CD4-positive, alpha-beta T cell treated with Interleukin-15 for 4 hours (primary cell): ENCODE measurements around the gene S100A4.
A peak's percentile ranks its signal among the peaks of the same experiment; 100 is the strongest.
"Not testable (repeated sequence)": the region's sequence is repeated elsewhere in the genome, so short reads cannot be mapped to it uniquely, and the experiment has no call there.

Experiments
- DNase-seq: peaks from one replicate; pipeline ENCODE4 v3.0.0-alpha.2; 2020; ENCODE audit warnings: low spot score

S100A4 gene

DNA sequence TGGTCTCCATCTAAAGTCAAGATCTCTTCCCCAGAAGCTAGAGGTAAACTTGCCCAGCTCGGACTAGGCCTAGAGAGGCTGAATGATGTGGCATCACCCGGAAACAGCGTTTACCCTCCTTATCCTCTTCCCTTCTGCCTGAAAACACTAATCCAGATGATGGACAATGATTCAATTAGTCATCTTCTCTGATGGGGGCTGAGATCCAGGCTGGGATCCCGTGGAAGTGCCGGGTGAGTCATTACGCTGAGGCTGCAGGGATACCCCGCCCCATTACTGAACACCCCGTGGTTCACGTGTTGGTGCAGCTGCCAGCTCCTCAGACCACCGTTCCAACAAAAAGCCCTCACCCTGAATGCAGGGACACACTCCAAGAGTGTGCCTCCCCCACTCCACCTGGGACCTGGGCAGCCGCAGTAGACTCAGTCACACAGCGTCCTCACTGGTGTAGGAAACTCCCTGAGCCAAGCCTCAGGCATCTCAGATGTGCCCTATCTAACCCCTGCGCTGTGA is 11.9 kb downstream of the S100A4 start:
- DNase-seq: no peak

DNA sequence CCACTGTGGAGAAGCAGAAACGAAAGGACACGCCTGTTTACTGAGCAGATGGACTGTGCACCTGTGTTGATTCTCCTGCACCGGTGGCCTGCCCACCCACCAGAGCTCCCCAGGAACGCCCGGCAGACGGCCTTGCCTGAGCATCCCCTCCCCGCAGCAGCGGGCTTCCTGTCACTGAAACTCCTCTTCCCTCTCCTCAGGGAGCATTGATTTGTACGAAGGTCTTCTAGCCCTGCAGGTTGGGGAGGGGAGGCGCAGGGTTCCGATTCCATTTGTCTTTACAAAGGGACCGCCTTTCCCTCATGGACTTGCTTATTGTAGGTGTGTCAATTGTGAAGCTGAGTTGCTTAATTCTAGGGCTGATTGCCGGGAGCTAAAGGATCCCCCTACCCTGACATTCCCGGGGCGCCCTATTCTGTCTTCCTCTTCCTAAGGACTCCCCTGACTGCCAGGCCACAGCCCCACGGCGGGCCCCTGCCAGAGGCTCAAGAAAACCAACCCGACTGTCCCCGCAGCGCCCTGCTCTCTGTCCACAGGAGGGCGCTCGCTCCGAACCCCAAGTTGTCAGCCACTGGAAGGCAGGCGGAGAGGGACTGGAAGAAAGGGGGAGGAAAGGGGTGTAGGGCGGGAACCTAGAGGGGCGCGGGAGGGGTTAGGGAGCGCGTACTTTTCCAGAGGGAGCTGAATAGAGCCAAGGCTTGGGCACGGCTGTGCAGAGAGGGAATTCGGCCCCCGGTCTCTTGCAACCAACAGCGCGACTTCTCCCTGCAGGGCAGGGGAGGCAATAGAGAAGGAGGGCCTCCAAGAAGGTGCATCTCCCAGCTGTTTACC is 12.6 kb downstream of the S100A4 start:
- peak; percentile 81 for DNase-seq

DNA sequence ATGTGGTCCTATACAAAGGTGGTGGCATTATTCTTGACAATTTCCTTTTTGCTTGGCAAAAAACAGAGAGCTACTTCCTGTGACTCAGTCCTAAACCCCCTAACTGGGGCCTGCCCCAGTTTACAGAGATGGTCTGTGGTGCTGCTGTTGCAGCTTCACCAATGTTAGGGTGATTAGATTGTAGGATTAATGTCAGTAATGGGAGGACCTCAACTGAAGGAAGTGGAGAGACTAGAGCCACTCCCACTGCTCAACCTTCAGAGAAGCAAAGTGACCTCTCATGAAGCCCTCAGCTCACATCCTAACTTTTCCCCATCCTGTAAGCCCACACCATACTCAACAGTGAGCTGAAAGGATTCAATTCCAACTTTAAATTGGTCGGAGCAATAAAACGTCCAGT is 13.4 kb downstream of the S100A4 start:
- peak; percentile 78 for DNase-seq

DNA sequence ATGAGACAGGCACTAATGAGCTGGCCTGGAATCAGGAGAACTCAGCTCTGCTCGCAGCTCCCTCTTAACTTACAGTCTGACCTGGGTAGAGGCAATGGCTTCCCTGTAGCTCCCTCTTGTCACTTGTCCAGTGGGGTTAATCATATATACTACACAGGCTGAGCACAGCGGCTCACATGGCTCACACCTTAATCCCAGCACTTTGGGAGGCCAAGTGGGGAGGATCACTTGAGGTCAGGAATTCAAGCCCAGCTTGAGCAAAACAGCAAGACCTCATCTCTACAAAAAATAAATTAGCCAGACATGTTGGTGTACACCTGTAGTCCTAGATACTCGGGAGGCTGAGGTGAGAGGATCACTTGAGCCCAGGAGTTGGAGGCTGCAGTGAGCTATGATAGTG is 14.0 kb downstream of the S100A4 start:
- no peak for DNase-seq

DNA sequence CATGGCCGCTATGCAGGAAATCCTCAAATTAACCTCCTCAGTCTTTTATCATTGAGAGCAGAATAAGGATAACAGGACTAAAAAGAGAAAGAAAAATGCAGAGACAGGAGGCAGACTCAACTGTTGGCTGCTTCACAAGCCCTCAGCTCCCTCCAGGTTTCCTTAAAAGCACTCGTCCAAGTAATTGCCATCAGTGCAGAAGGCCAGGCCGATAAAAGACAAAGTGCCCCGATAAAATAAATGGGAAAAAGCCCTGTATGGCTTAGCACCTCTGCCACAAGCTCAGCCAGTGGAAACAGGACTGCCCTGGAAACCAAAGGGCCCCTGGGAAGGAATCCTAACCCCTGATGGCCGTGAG is 17.9 kb downstream of the S100A4 start:
- no peak for DNase-seq

DNA sequence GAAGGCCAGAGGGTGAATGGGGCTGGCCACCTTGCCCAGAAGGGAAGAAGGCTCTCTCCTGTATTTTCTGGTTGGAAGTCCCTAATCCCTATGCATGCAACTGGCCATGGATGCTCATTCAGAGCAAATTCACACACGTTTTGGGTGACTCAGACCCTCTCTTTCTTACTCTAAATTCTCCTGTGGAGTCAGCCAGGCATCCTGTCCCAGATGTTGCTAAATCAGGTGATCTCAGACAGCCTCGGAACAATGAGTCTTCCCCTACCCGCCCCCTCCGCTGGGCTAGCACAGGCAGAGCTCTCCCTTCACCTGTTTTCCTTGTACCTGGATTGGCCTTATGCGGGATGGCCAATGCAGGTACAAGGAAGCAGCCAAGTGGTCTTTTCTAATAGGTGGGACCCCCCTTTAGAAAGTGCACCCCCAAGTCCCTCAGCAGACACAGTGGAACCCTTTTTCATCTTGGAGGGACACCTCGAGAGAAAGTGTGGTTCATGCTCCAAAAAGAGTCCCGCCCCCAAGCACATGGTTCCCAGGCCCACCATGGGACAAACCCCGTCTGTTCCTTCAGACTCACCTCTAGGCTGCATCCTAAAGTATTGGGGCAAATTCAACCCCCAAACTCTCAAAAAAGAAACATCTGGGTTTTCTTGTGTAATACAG is 18.5 kb downstream of the S100A4 start:
- DNase-seq: no peak

DNA sequence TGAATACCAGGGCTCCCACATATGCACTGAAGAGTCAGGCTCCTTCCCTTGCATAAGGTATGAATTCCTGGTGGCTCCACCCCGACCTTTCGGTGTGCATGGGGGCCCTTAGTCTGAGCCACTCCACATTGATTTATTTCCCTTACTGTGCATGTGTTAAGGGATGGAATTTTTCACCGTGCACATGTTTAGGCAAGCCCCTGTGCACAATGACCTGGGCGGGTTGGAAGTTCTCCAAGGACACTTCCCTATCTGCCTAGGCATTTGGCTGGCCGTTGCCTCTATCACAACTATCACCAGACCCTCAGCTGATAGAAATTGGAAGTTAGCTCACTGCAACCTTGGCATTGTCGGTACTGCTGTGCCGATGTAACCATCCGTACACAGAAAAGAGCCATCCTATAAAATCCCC is 19.5 kb downstream of the S100A4 start:
- DNase-seq: no peak

DNA sequence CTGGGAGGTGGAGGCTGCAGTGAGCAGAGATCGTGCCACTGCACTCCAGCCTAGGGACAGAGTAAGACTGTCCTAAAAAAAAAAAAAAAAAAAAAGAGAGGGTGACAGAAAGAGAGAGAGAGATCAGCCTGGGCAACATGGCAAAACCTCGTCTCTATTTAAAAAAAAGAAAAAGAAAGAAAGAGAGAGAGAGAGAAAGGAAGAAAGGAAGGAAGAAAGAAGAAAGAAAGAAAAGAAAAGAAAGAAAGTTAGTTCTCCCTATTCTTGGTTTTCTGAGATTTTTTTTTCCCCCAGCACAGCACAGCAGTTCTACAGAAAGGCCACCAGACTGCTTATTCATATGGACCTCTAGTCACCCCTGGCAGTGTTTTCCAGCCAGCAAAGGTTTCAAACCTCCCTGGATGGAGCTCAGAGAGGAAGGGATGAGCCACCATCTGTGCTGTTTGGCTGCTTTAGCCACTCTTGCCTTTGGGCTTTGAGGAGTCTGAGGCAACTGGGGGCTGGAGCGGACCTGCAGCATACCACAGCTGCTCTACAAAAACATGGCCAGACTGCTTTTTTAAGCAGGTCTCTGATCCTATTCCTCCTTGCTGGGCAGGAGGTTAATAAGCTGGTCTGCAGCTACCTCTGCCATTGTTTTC is 20.4 kb downstream of the S100A4 start:
- DNase-seq: no peak

DNA sequence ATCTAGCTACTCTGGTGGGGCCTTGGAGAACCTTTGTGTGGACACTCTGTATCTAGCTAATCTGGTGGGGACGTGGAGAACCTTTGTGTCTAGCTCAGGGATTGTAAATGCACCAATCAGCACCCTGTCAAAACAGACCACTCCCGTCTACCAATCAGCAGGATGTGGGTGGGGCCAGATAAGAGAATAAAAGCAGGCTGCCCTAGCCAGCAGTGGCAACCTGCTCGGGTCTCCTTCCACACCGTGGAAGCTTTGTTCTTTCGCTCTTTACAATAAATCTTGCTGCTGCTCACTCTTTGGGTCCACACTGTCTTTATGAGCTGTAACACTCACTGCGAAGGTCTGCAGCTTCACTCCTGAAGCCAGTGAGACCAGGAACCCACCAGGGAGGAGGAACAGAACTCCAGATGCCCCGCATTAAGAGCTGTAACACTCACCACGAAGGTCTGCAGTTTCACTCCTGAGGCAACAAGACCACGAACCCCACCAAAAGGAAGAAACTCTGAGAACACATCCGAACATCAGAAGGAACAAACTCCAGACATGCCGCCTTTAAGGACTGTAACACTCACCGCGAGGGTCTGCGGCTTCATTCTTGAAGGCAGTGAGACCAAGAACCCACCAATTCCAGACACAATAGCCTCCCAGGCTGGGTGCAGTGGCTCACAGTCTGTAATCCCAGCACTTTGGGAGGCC is 23.1 kb downstream of the S100A4 start:
- DNase-seq: not testable (repeated sequence)

DNA sequence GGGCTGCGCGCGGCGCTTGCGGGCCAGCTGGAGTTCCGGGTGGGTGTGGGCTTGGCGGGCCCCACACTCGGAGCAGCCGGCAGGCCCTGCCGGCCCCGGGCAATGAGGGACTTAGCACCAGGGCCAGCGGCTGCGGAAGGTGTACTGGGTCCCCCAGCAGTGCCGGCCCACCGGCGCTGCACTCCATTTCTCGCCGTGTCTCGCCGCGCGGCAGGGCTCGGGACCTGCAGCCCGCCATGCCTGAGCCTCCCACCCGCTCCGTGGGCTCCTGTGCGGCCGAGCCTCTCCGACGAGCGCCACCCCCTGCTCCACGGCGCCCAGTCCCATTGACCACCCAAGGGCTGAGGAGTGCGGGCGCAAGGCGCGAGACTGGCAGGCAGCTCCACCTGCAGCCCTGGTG is 23.8 kb downstream of the S100A4 start:
- not testable (repeated sequence) for DNase-seq

DNA sequence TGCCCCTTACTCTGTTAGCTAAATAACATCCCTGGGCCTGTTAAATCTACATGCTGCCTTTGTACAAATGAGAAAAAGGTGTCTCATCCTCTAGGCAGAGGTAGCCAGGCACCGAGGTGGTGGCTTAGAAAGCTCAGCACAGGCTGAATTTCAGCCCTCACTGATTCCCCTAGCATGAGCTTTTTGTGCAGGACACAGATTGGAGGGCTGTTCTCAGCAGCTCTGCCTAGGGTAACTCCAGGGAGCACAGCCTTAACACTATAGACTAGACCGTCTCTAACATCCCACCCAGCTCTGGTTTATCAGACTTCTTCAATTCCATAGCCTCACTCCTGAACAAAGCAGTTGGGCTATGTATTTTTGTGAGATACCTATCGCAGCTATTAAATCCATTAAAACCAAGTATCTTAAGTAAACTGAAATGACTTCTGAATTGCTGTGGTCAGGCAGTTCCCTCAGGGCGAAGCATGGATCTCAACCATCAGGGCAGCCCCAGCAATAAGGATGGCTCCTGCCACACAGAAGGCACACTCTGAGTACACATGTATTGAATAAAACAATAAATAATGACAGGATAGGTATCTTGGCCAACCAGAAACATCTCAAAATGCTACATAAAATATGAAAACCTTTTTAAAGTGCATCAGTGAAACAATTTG is 24.7 kb downstream of the S100A4 start:
- DNase-seq: no peak

DNA sequence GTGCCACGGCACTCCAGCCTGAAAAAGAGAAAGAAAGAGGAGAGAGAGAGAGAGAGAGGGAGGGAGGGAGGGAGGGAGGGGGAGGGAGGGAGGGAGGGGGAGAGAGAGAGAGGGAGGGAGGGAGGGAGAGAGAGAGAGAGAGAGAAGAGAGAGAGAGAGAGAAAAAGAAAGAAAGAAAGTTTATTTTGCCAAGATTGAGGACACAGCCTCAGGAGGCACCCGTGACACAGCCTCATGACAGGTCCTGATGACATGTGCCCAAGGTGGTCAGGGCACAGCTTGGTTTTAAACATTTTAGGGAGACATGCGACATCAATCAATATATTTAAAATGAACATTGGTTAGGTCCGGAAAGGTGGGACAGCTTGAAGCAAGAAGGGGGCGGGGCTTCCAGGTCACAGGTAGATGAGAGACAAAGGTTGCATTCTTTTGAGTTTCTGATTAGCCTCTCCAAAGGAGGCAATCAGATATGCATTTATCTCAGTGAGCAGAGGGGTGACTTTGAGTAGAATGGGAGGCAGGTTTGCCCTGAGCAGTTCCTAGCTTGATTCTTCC is 25.4 kb downstream of the S100A4 start:
- DNase-seq: not testable (repeated sequence)

DNA sequence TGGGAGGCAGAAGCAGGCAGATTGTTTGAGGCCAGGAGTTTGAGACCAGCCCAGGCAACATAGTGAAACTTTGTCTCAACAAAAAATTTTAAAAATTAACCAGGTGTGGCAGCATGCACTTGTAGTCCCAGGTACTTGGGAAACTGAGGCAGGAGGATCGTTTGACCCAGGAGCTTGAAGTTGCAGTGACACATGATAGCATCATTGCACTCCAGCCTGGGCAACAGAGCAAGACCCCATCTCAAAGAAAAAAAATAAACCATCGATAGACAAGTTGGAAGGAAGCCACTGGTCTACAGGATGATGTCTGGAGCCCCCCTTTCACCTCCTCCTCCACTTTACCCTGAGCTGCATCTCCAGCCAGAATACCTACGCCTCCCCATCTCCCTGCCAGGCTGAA is 26.4 kb downstream of the S100A4 start:
- no peak for DNase-seq

DNA sequence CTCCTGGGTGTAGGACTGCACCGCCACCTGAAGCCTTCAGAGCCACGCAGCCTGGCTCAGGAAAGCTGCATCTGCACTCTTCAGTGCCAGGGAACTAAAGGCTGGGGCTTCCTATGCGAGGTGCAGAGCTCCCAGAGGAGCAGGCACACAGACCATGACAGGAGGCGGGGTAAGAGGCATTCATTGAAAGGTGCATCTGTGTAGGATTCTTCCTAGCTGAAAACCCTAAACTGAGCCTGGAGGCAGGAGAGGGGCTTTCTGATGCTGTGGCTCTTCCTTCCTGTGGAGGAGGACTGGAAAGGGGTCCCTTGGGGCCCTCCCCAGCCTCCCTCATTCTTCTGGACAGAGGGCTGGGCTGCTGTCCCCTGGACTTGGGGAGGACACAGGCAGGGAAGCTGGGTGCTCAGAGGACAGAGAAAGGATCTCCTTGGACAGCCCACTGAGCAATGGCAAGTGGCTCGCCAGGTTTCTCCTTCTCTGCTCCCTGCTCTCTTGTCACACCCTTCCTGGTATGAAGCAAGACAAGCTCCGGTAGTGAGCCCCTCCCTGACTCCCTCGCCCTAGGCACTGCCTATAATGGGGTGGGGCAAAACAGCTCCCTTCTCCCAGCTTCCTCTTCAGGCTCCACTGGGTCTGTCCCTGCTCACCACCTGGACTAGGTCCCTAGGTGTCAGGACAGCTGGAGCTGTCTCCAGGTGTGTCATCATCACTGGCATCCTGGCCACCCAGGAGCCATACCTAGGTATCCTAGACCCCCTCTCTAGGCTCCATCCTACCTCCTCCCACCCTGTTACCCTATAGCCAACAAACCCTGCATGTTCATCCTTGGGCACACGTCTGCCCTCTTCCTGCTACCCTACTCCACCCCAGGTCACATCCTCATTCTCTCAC is 29.9 kb downstream of the S100A4 start:
- DNase-seq: no peak

DNA sequence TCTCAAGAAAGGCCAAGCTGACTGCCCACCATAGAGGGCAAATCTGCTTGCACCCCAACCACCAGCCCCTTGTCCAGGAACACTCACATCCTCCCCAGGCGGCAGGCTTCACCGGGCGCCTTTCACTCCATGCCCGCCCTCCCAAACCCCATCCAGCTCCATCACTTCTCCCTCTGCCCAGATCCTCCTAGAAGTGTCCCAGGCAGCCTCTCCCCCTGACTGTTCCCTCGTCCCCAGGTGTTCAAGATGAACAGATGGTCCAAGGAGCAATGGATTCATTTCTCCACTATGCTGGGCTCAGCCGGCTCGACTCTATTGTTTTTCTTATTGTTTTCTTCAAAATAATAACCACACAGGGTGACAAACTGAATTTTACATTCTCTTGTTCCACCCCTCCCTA is 31.9 kb downstream of the S100A4 start:
- no peak for DNase-seq

DNA sequence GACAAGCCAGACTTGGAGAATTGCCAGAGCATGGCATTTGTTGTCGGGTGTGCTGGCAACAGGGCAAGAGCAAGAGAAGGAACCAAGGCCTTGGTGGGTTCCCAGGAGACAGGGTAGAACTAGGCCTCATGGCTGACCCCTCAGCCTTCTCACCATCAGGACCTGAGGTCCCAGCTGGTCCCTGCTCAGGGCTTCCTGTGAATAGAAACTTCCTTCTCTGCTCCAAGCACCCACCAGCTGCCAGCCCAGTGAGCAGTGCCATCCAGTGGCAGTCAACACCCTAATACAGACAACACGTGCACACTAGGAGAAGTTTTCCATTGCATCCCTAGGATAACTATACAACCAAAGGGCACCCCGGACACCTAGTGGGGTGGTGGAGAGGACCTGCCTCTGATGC is 32.6 kb downstream of the S100A4 start:
- DNase-seq: no peak

DNA sequence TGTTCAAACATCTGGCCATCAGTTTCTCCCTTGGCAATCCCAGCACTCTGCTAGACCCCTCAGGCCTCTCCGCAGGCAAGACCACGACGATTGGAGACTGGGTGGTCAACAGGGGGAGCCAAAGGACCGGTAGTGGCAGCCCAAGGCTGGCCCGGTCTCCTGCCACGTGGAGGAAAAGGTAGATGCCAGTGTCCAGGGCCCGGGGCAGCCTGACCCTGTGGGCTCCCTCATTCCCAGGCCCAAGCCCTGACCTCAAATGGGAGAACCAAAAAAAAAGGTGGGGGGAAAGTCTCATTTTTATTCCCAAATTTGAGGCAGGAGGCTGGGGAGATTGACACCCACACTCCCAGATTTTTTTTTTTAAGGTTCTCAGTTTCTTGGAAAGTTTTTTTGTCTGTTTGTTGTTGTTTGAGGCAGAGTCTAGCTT is 34.6 kb downstream of the S100A4 start:
- DNase-seq: peak; percentile 79

DNA sequence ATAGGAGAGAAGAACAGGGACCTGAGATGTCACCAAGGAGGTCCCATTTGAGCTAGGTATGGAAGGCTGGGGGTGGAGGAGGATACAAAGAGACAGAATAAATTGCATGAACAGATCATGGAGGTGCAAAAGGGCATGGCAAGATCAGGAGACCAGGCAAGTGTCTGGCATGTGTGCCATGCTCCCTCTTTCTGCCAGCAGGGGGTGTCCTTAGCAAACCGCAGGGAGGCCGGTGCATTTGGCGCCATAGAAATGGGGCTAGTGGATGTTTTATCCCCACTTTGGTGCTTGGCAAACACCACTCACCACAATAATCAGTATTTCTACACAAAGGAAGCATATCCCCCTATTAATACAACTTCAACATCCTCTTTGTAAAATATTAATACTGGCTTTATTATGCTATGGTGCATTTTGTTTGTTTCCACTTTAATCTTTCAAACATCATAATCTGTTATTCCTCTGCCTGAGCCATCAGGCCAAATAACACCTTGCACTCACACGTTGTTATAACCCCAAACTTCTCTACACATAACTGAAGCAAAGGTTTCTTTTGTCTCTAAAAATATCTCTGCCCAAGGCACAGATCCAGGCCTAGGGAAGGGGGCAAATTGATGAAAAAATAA is 35.8 kb downstream of the S100A4 start:
- peak; percentile 71 for DNase-seq

DNA sequence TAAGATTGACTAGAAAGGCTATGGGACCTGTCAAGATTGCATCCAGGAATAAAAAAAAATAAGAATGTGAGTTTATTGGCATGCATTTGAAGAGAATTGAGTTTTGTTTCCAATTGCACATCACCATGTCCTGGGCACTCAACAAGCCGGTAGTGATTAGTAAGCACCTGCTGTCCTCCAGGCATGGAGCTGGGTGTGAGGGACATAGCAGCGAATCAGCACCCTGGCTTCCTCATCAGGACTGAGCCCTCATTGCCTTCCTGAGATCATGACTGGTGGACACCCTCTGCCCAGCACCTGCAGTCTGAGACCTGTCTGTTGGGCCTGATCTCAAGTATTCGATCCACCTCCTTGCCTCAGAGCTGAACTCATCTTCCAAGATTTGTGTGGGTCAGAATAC is 36.6 kb downstream of the S100A4 start:
- no peak for DNase-seq
